Measurements from ENCODE around the gene ZP1. TPM values are rescaled to one million over a fixed set of nuclear protein-coding genes. Genes with fewer than 3 reads are reported as not detected.
"Not testable (repeated sequence)": the region's sequence is repeated elsewhere in the genome, so short reads cannot be mapped to it uniquely, and the experiment has no call there.

ZP1 gene
- total RNA-seq = not detected
- long read RNA-seq = 0 reads

DNA sequence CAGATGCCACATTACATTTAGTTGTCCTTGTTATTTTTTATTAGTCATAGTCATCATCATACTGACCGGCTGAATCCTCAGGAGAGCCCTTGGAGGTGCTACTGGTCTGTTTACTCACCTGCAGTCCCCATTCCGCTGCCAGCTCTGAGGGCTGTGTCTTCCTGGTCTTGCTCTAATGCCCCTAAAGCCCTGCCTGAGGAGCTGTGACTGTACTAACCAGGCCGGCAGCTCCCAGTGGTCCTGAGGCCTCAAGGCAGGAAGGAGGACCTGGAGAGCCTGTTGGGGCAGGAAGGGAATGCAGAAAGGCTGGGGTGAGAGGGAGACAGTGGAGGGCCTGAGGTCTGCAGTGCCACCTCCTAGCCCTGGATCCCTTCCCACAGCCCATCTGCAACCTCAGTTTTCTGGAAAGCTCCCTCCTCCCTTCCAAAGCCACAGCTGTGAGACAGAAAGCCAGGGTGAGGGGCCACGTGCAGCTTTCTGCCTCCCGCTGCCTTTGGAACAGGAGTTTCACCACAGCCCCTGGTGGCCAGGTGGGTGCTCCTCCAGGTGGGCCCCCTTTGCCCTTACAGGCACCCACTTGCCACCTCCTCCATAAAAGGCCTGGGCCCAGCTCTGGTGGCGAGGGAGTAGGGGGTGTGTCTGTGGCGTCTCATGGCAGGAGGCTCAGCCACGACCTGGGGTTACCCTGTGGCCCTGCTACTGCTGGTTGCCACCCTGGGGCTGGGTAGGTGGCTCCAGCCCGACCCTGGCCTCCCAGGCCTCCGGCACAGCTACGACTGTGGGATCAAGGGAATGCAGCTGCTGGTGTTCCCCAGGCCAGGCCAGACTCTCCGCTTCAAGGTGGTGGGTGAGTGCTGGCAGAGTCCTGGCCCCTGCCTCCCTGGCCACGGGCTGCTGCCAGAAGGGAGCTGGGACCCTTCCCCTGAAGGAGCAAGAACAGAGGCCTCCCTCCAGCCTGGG is at the start of gene ZP1:
ZP1 (plus strand) TSS at position 632 of the 960 bp plus-strand sequence; CDS start at position 652, 20 bp downstream.
- ATAC-seq (no peak), DNase-seq (peak; percentile 48)
- Histone ChIP-seq H3K9me3 (no peaks in the 10 kb centered on the region), H3K36me3 (no peaks in the 10 kb centered on the region), H3K27ac (no peak within 1 kb of the TSS), H3K4me3 (no peak within 1 kb of the TSS), H3K4me1 (peaks cover 13% of the 10 kb centered on the region), H3K27me3 (no peaks in the 10 kb centered on the region)
- TF ChIP-seq, protein P1, sequence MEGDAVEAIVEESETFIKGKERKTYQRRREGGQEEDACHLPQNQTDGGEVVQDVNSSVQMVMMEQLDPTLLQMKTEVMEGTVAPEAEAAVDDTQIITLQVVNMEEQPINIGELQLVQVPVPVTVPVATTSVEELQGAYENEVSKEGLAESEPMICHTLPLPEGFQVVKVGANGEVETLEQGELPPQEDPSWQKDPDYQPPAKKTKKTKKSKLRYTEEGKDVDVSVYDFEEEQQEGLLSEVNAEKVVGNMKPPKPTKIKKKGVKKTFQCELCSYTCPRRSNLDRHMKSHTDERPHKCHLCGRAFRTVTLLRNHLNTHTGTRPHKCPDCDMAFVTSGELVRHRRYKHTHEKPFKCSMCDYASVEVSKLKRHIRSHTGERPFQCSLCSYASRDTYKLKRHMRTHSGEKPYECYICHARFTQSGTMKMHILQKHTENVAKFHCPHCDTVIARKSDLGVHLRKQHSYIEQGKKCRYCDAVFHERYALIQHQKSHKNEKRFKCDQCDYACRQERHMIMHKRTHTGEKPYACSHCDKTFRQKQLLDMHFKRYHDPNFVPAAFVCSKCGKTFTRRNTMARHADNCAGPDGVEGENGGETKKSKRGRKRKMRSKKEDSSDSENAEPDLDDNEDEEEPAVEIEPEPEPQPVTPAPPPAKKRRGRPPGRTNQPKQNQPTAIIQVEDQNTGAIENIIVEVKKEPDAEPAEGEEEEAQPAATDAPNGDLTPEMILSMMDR (IDR thresholded peaks at IDR 0.05) = no peak
- intact Hi-C loops (cut with DNase I) = no loop called here

DNA sequence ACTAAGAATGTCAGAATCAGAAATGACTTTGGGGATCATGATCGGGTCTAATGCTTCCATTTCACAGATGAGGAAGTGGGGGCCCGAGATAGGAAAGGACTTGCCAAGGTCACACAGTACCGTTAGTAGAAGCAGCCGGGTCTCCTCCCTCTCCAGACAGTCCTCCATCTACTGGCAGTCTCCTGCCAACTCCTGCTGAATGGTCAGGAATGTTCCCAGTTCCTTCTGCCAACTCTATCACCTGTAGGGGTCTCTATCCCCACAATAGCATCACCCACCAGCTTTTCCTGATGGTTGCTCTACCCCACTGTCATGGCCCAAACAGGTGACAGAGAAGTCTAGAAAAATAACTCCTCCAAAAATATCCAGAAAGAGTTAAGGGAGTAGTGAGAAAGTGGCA is 49.3 kb upstream of the ZP1 start:
- Histone ChIP-seq H3K27me3 (no peaks in the 10 kb centered on the region), H3K27ac (no peak overlapping the region), H3K4me1 (no peaks in the 10 kb centered on the region), H3K4me3 (no peak overlapping the region), H3K36me3 (no peaks in the 10 kb centered on the region), H3K9me3 (no peaks in the 10 kb centered on the region)
- TF ChIP-seq, protein P1 (IDR thresholded peaks at IDR 0.05) = no peak
- intact Hi-C loops (cut with DNase I) = no loop called here
- ATAC-seq (no peak), DNase-seq (no peak)

DNA sequence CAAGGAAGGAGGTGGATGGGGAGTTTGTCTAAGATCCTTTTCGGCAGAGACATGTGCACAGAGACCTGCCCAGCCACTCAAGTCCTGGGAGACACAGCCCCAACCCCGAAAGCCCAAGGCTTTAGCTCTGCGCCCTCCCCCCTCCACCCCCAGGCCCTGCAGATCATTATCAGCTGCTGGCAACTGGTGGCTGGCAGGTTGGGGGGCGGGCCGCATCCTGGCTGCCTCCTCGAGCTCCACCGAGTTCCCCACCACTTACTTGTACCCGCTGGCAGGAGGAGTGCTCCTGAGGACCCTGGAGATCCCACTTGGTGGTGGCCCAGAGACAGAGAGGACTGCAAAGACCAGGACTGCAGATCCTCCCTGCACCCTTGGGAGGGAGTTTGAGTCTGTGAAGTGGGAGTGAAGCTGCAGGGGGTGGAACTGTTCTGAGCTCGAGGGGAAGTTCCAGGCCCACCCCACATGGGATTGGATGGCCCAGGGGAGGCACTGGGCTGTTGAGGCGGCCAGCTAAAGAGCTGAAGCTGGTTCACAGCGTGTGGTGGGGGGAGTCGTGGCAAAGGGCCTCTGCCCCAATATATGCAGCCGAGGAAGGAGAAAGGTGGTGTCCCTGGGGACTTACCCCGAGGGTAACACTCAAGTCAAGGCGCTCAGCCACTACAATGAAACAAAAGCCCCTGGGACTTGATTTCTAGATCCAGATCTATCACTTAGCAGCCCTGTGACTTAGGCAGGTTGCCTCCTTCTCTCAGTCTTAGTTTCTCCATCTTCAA is 45.3 kb upstream of the ZP1 start:
- TF ChIP-seq, protein P1 (IDR thresholded peaks at IDR 0.05) = no peak
- H3K4me1 ChIP-seq = no peaks in the 10 kb centered on the region
- intact Hi-C loops (cut with DNase I) = no loop called here
- H3K4me3 ChIP-seq = no peak overlapping the region
- H3K27ac ChIP-seq = no peak overlapping the region
- H3K36me3 ChIP-seq = no peaks in the 10 kb centered on the region
- no peaks in the 10 kb centered on the region for H3K9me3 ChIP-seq
- DNase-seq (no peak), ATAC-seq (peak; percentile 7)
- no peaks in the 10 kb centered on the region for H3K27me3 ChIP-seq

DNA sequence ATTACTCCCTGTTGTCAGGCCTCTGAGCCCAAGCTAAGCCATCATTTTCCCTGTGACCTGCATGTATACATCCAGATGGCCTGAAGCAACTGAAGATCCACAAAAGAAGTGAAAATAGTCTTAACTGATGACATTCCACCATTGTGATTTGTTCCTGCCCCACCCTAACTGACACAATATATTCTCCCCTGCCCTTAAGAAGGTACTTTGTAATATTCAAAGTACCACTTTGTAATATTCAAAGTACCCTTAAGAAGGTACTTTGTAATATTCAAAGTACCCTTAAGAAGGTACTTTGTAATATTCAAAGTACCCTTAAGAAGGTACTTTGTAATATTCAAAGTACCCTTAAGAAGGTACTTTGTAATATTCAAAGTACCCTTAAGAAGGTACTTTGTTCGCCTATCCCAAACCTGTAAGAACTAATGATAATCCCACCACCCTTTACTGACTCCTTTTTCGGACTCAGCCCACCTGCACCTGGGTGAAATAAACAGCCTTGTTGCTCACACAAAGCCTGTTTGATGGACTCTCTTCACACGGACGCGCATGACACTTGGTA is 43.5 kb upstream of the ZP1 start:
- H3K27ac ChIP-seq; H3K4me1 ChIP-seq; intact Hi-C loops (cut with DNase I); H3K27me3 ChIP-seq; ATAC-seq; H3K4me3 ChIP-seq; H3K9me3 ChIP-seq; DNase-seq; H3K36me3 ChIP-seq: not testable (repeated sequence)

- no peaks in the 10 kb centered on the region for H3K36me3 ChIP-seq
- no peaks in the 10 kb centered on the region for H3K4me1 ChIP-seq
- no peak overlapping the region for H3K27ac ChIP-seq
- H3K27me3 ChIP-seq = no peaks in the 10 kb centered on the region
- DNase-seq = no peak
- TF ChIP-seq, protein P1 (IDR thresholded peaks at IDR 0.05) = no peak
- intact Hi-C loops (cut with DNase I) = no loop called here
- H3K9me3 ChIP-seq = no peaks in the 10 kb centered on the region
- ATAC-seq = no peak
- H3K4me3 ChIP-seq = no peak overlapping the region
Observed at GRCh38 chr11:60825118-60825517, 42.2 kb upstream of the ZP1 start.
